Transverse colon (tissue), 4 donors: ENCODE data around the gene TUT7.

Source experiments
- CTCF ChIP-seq, 5 experiments: fragments of 200-600 bp in 3 of 5; fragments of 450-650 bp in 2 of 5; sonication (generic) in 3 of 5; IDR thresholded peaks; 1 replicate in 2 of 5; 2 replicates in 3 of 5; pipeline ENCODE4 v1.5.1; 2016 to 2017; ENCODE audit warnings: antibody characterized with exemption in 5 of 5, inconsistent platforms in 3 of 5, mild to moderate bottlenecking in 2 of 5, moderate library complexity in 1 of 5
- POLR2A ChIP-seq: fragments of 450-650 bp; IDR thresholded peaks from one replicate; pipeline ENCODE4 v1.6.1; 2016; ENCODE audit warnings: antibody characterized with exemption, mild to moderate bottlenecking, moderate library complexity
- POLR2AphosphoS5 ChIP-seq, 3 donors: sonication (generic); formaldehyde crosslinking; IDR thresholded peaks; one replicate each; pipeline ENCODE4 v1.6.1; 2016; ENCODE audit warnings: antibody characterized with exemption in 3 of 3

- TF ChIP-seq POLR2AphosphoS5 (IDR thresholded peaks at IDR 0.05) (no peak), POLR2A (no peak), CTCF (IDR thresholded peaks at IDR 0.05) (no peak)
Measured at GRCh38 chr9:86389628-86390027, 35.4 kb upstream of the TUT7 start.
